GM21515 (cell line): Measurements from ENCODE around the gene SLC49A3.

Source experiments
- ATAC-seq: cut with Tn5 transposase; IDR thresholded peaks from one replicate; pipeline ENCODE4 v1.9.1; 2021; ENCODE audit not compliant: unreplicated experiment

SLC49A3 gene

GRCh38 chr4:634599-634985 lies 54.4 kb downstream of the SLC49A3 start:
- ATAC-seq: no peak

GRCh38 chr4:633976-634598 lies 54.9 kb downstream of the SLC49A3 start:
- ATAC-seq: no peak

- ATAC-seq: no peak
Observed at GRCh38 chr4:633406-633805, 55.5 kb downstream of the SLC49A3 start.

GRCh38 chr4:632926-633325 lies 56.0 kb downstream of the SLC49A3 start:
- no peak for ATAC-seq

- ATAC-seq: no peak
Observed at GRCh38 chr4:632196-632790, 56.7 kb downstream of the SLC49A3 start.
